HepG2 (cell line): Measurements from ENCODE around the gene YIPF5.

Experiments used
- ETV6 ChIP-seq: sonication (generic); formaldehyde crosslinking; conservative IDR thresholded peaks from 2 replicates; pipeline ENCODE4 v1.4.0; 2020; ENCODE audit warnings: missing genetic modification reagents
- GFI1 ChIP-seq: sonication (generic); formaldehyde crosslinking; IDR thresholded peaks from 2 replicates; pipeline ENCODE4 v1.5.0; 2020; ENCODE audit warnings: missing genetic modification reagents, mild to moderate bottlenecking, borderline replicate concordance
- HNRNPL ChIP-seq: fragments of 200-400 bp; formaldehyde crosslinking; IDR thresholded peaks from 2 replicates; pipeline ENCODE4 v1.6.1; 2017; ENCODE audit warnings: mild to moderate bottlenecking, low read depth, low read length
- JUND ChIP-seq: sonication (generic); formaldehyde crosslinking; IDR thresholded peaks from 2 replicates; pipeline ENCODE4 v1.8.0; 2022; ENCODE audit warnings: mild to moderate bottlenecking, missing genetic modification reagents
- SMARCE1 ChIP-seq: fragments of 450-650 bp; IDR thresholded peaks from 2 replicates; pipeline ENCODE4 v1.6.1; 2017; ENCODE audit warnings: borderline replicate concordance
- TBP ChIP-seq: sonication (generic); formaldehyde crosslinking; IDR thresholded peaks from 2 replicates; pipeline ENCODE4 v1.5.0; 2020; ENCODE audit warnings: missing genetic modification reagents
- ZZZ3 ChIP-seq: sonication (generic); formaldehyde crosslinking; IDR thresholded peaks from 2 replicates; pipeline ENCODE4 v1.4.0; 2020; ENCODE audit warnings: missing genetic modification reagents, mild to moderate bottlenecking, borderline replicate concordance
- TF ChIP-seq, protein P1 (sequence below): sonication (generic); formaldehyde crosslinking; IDR thresholded peaks from 2 replicates; pipeline ENCODE4 v1.5.0; 2020; ENCODE audit warnings: mild to moderate bottlenecking, missing genetic modification reagents, moderate library complexity
- TF ChIP-seq, protein P2 (sequence below), 2 experiments: sonication (generic) in 1 of 2; formaldehyde crosslinking in 1 of 2; IDR thresholded peaks; 2 replicates each; pipeline versions ENCODE4 v1.5.1 to v1.6.1; 2011 to 2020; ENCODE audit warnings: borderline replicate concordance in 1 of 2, low read depth in 1 of 2, low read length in 1 of 2, mild to moderate bottlenecking in 1 of 2, missing genetic modification reagents in 1 of 2, moderate library complexity in 1 of 2
- TF ChIP-seq, protein P3 (sequence below): IDR thresholded peaks from 2 replicates; pipeline ENCODE4 v1.6.1; 2016; ENCODE audit warnings: control low read depth

DNA sequence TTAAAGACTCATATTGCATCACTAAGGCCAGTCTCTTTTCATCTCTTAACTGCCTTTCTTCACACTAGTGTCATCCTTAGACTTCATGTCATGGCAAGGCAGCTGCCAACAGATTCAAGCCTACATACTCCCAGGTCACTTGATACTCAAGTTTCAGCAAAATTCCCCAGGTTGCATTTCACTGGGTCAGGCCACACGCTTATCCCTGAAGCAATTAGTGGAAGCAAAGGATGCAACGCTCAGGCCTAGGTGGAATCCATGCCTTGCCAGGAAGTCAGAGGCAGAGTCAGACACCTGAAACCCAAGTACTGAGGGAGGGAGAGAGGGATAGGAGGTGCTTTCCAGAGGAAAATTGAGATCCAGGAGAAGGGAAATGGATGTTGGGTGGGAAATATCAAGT lies 28.9 kb downstream of the YIPF5 start:
- TF ChIP-seq ZZZ3, result no peak
- TF ChIP-seq, protein P1, sequence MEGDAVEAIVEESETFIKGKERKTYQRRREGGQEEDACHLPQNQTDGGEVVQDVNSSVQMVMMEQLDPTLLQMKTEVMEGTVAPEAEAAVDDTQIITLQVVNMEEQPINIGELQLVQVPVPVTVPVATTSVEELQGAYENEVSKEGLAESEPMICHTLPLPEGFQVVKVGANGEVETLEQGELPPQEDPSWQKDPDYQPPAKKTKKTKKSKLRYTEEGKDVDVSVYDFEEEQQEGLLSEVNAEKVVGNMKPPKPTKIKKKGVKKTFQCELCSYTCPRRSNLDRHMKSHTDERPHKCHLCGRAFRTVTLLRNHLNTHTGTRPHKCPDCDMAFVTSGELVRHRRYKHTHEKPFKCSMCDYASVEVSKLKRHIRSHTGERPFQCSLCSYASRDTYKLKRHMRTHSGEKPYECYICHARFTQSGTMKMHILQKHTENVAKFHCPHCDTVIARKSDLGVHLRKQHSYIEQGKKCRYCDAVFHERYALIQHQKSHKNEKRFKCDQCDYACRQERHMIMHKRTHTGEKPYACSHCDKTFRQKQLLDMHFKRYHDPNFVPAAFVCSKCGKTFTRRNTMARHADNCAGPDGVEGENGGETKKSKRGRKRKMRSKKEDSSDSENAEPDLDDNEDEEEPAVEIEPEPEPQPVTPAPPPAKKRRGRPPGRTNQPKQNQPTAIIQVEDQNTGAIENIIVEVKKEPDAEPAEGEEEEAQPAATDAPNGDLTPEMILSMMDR, result no peak
- TF ChIP-seq HNRNPL, result no peak
- TF ChIP-seq, protein P2, sequence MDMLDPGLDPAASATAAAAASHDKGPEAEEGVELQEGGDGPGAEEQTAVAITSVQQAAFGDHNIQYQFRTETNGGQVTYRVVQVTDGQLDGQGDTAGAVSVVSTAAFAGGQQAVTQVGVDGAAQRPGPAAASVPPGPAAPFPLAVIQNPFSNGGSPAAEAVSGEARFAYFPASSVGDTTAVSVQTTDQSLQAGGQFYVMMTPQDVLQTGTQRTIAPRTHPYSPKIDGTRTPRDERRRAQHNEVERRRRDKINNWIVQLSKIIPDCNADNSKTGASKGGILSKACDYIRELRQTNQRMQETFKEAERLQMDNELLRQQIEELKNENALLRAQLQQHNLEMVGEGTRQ (IDR thresholded peaks at IDR 0.05; ENCODE audit: low read depth, low read length), result no peak
- TF ChIP-seq, protein P2 (CRISPR knock-in tag; IDR thresholded peaks at IDR 0.05; ENCODE audit: borderline replicate concordance), result no peak
- no peak for TF ChIP-seq ETV6 (CRISPR knock-in tag)
- no peak for TF ChIP-seq TBP (CRISPR knock-in tag)
- no peak for TF ChIP-seq SMARCE1
- TF ChIP-seq JUND, result no peak
- TF ChIP-seq, protein P3, sequence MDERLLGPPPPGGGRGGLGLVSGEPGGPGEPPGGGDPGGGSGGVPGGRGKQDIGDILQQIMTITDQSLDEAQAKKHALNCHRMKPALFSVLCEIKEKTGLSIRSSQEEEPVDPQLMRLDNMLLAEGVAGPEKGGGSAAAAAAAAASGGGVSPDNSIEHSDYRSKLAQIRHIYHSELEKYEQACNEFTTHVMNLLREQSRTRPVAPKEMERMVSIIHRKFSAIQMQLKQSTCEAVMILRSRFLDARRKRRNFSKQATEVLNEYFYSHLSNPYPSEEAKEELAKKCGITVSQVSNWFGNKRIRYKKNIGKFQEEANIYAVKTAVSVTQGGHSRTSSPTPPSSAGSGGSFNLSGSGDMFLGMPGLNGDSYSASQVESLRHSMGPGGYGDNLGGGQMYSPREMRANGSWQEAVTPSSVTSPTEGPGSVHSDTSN (CRISPR knock-in tag), result no peak
- TF ChIP-seq GFI1 (CRISPR knock-in tag), result no peak
